ENCODE results near the gene LHPP. TPM values are rescaled to one million over a fixed set of nuclear protein-coding genes. Genes with fewer than 3 reads are reported as not detected.

LHPP gene
- total RNA-seq, 1 experiment from 2014 or later, result 24.7 TPM

- CTCF ChIA-PET, result no interaction called here
- BruUV-seq (replicated peaks), result no TSS peak
- Histone ChIP-seq H3K9me2 (ENCODE audit: insufficient read depth) (no peaks in the 10 kb centered on the region), H3K27ac (no peak overlapping the region), H3K4me2 (no peak overlapping the region), H4K20me1 (ENCODE audit: insufficient read depth) (no peaks in the 10 kb centered on the region), H3K27me3 (ENCODE audit: insufficient read depth, low read depth) (no peaks in the 10 kb centered on the region), H3F3A (ENCODE audit: insufficient read depth, low read depth) (no peaks in the 10 kb centered on the region), H3K4me3 (no peak overlapping the region), H3K4me1 (replicated peaks; ENCODE audit: insufficient read depth) (no peaks in the 10 kb centered on the region), H3K9me3 (ENCODE audit: insufficient read depth, low read depth) (no peaks in the 10 kb centered on the region), H3K36me3 (ENCODE audit: low read depth) (no peaks in the 10 kb centered on the region), H3K79me2 (ENCODE audit: low read depth) (no peaks in the 10 kb centered on the region), H2AFZ (no peak overlapping the region)
- POLR2A ChIA-PET (ENCODE audit: unreplicated experiment), result no interaction called here
- no peak for DNase-seq
- intact Hi-C loops (cut with micrococcal nuclease; ENCODE audit: unreplicated experiment), result no loop called here
- TF ChIP-seq CTCF (conservative IDR thresholded peaks at IDR 0.05) (no peak), EZH2 (IDR thresholded peaks at IDR 0.05; ENCODE audit: low read depth) (no peak)
Observed at GRCh38 chr10:124639646-124640045, 178.0 kb downstream of the LHPP start.

GRCh38 chr10:124640056-124640455 is 178.4 kb downstream of the LHPP start:
- CTCF ChIA-PET, result no interaction called here
- H2AFZ ChIP-seq, result no peak overlapping the region
- intact Hi-C loops (cut with micrococcal nuclease; ENCODE audit: unreplicated experiment), result no loop called here

GRCh38 chr10:124640538-124641231 is 179.1 kb downstream of the LHPP start:
- Histone ChIP-seq H2AFZ (no peak overlapping the region), H3K4me2 (no peak overlapping the region), H3K27ac (no peak overlapping the region), H3K36me3 (ENCODE audit: low read depth) (no peaks in the 10 kb centered on the region), H3K4me3 (no peak overlapping the region), H3K27me3 (ENCODE audit: insufficient read depth, low read depth) (no peaks in the 10 kb centered on the region), H4K20me1 (ENCODE audit: insufficient read depth) (no peaks in the 10 kb centered on the region), H3F3A (ENCODE audit: insufficient read depth, low read depth) (no peaks in the 10 kb centered on the region), H3K9me2 (ENCODE audit: insufficient read depth) (no peaks in the 10 kb centered on the region), H3K9me3 (ENCODE audit: insufficient read depth, low read depth) (no peaks in the 10 kb centered on the region), H3K79me2 (ENCODE audit: low read depth) (no peaks in the 10 kb centered on the region), H3K4me1 (replicated peaks; ENCODE audit: insufficient read depth) (no peaks in the 10 kb centered on the region)
- DNase-seq, result peak in 1 of 2 experiments; percentile 25
- ChIA-PET POLR2A (ENCODE audit: unreplicated experiment) (no interaction called here), CTCF (no interaction called here)
- TF ChIP-seq EZH2 (IDR thresholded peaks at IDR 0.05; ENCODE audit: low read depth), result no peak
- no peak for TF ChIP-seq CTCF (conservative IDR thresholded peaks at IDR 0.05)
- no TSS peak for BruUV-seq (replicated peaks)
- intact Hi-C loops (cut with micrococcal nuclease; ENCODE audit: unreplicated experiment), result no loop called here

More at GRCh38 chr10:124640056-124640455, 178.4 kb downstream of the LHPP start:
- no TSS peak for BruUV-seq (replicated peaks)
- TF ChIP-seq EZH2 (IDR thresholded peaks at IDR 0.05; ENCODE audit: low read depth), result no peak
- no peak for TF ChIP-seq CTCF (conservative IDR thresholded peaks at IDR 0.05)
- Histone ChIP-seq H3F3A (ENCODE audit: insufficient read depth, low read depth) (no peaks in the 10 kb centered on the region), H3K79me2 (ENCODE audit: low read depth) (no peaks in the 10 kb centered on the region), H3K36me3 (ENCODE audit: low read depth) (no peaks in the 10 kb centered on the region), H3K4me3 (no peak overlapping the region), H3K27me3 (ENCODE audit: insufficient read depth, low read depth) (no peaks in the 10 kb centered on the region), H3K4me2 (no peak overlapping the region), H3K9me2 (ENCODE audit: insufficient read depth) (no peaks in the 10 kb centered on the region), H3K9me3 (ENCODE audit: insufficient read depth, low read depth) (no peaks in the 10 kb centered on the region), H3K4me1 (replicated peaks; ENCODE audit: insufficient read depth) (no peaks in the 10 kb centered on the region), H3K27ac (no peak overlapping the region), H4K20me1 (ENCODE audit: insufficient read depth) (no peaks in the 10 kb centered on the region)
- POLR2A ChIA-PET (ENCODE audit: unreplicated experiment), result no interaction called here
- no peak for DNase-seq
